Measurements from ENCODE around the gene TMEM207. TPM values are rescaled to one million over a fixed set of nuclear protein-coding genes. Genes with fewer than 3 reads are reported as not detected.

TMEM207 gene
- total and polyA plus RNA-seq, 2 of the 4 experiments (the other 2 are of a cell fraction): not detected

DNA sequence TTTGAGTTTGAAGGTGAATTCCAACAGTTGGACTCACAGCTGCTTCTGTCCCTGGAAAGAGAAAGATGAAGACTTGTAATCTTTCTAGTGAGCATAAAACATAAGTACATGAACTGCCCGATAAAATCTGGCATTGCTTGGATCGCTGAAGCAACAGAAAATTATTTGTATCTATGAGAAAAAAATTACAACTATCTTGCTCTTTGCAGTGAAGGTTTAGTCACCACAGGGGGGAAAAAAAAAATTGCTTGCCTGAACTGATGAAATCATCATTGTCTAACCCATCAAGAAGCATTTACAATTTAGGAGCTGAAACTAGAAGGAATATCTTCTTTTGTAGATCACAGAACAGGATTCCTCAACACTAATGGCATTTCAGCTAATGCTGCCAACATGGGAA lies 20.0 kb downstream of the TMEM207 start:
- Histone ChIP-seq H2AFZ (replicated peaks; ENCODE audit: low read length, poor library complexity) (no peak overlapping the region), H3K9ac (ENCODE audit: low read depth, low read length) (no peak overlapping the region), H4K91ac (ENCODE audit: insufficient read depth, low read depth, low read length) (no peak overlapping the region), H3K18ac (ENCODE audit: low read depth, low read length) (no peak overlapping the region; the same call in 1 of the 2 replicates), H3K36me3 (ENCODE audit: control insufficient read depth, insufficient read depth, low read length) (no peaks in the 10 kb centered on the region), H3K14ac (replicated peaks; ENCODE audit: low read depth, low read length) (no peak overlapping the region), H3K9me1 (ENCODE audit: insufficient read depth, low read length) (no peaks in the 10 kb centered on the region), H4K20me1 (ENCODE audit: insufficient read depth, low read length) (no peaks in the 10 kb centered on the region), H2BK15ac (ENCODE audit: low read depth, low read length) (no peak overlapping the region), H2AK9ac (replicated peaks; ENCODE audit: low read depth, low read length, poor library complexity) (no peak overlapping the region), H4K5ac (ENCODE audit: low read depth, low read length) (no peak overlapping the region), H3K9me3 (ENCODE audit: control insufficient read depth, insufficient read depth, low read length) (peaks cover 3% of the 10 kb centered on the region), H3K27ac (ENCODE audit: insufficient read depth, low read length) (no peak overlapping the region), H3K79me1 (ENCODE audit: low read depth in 1 of 2, low read length in 2 of 2) (no peaks in the 10 kb centered on the region), H3K4ac (ENCODE audit: low read depth, low read length) (no peak overlapping the region), H3K4me1 (ENCODE audit: control insufficient read depth, insufficient read depth, low read length) (no peaks in the 10 kb centered on the region), H2AK5ac (ENCODE audit: low read depth, low read length) (no peak overlapping the region), H3K27me3 (ENCODE audit: control insufficient read depth, insufficient read depth, low read length) (no peaks in the 10 kb centered on the region), H2BK20ac (ENCODE audit: low read depth, low read length) (no peak overlapping the region), H2BK5ac (ENCODE audit: low read depth, low read length, poor library complexity, severe bottlenecking) (no peak overlapping the region), H3K56ac (ENCODE audit: extremely low read depth, insufficient read depth, low read length) (no peak overlapping the region), H3K4me2 (ENCODE audit: low read depth, low read length) (no peak overlapping the region), H3K4me3 (ENCODE audit: insufficient read depth, low read depth, low read length) (no peak overlapping the region), H3K23ac (ENCODE audit: low read depth, low read length) (no peak overlapping the region), H2BK120ac (ENCODE audit: low read depth, low read length) (no peak overlapping the region), H4K8ac (ENCODE audit: low read depth in 2 of 2, low read length in 2 of 2) (no peak overlapping the region)
- in situ Hi-C loops (cut with MboI; ENCODE audit: low sequenced_read_pairs) (loop anchor here (5.0 to 10.0 kb wide), 2 partner anchors 207 to 465 kb away; no protein-coding TSS in a partner anchor), intact Hi-C loops (cut with micrococcal nuclease) (no loop called here), dilution Hi-C loops (cut with HindIII; ENCODE audit: low sequenced_read_pairs, unreplicated experiment) (no loop called here)
- TF ChIP-seq, protein P1, sequence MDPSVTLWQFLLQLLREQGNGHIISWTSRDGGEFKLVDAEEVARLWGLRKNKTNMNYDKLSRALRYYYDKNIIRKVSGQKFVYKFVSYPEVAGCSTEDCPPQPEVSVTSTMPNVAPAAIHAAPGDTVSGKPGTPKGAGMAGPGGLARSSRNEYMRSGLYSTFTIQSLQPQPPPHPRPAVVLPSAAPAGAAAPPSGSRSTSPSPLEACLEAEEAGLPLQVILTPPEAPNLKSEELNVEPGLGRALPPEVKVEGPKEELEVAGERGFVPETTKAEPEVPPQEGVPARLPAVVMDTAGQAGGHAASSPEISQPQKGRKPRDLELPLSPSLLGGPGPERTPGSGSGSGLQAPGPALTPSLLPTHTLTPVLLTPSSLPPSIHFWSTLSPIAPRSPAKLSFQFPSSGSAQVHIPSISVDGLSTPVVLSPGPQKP (IDR thresholded peaks at IDR 0.05; ENCODE audit: borderline replicate concordance, low read depth, low read length): no peak
- TF ChIP-seq FOS (IDR thresholded peaks at IDR 0.05; ENCODE audit: low read depth, low read length): no peak
- no peak for TF ChIP-seq BHLHE40 (IDR thresholded peaks at IDR 0.05; ENCODE audit: low read depth, low read length)
- TF ChIP-seq RAD21 (IDR thresholded peaks at IDR 0.05; ENCODE audit: low read length): no peak
- TF ChIP-seq, protein P2, sequence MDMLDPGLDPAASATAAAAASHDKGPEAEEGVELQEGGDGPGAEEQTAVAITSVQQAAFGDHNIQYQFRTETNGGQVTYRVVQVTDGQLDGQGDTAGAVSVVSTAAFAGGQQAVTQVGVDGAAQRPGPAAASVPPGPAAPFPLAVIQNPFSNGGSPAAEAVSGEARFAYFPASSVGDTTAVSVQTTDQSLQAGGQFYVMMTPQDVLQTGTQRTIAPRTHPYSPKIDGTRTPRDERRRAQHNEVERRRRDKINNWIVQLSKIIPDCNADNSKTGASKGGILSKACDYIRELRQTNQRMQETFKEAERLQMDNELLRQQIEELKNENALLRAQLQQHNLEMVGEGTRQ (IDR thresholded peaks at IDR 0.05; ENCODE audit: low read depth, low read length): no peak
- TF ChIP-seq CHD1 (IDR thresholded peaks at IDR 0.05; ENCODE audit: low read depth, low read length): no peak
- DNase-seq (peak; percentile 59), ATAC-seq (ENCODE audit: low read depth) (peak; percentile 35; the same call in 1 of the 2 replicates)
- BruUV-seq (replicated peaks): no TSS peak
- ChIA-PET POLR2A (ENCODE audit: unreplicated experiment) (no interaction called here), CTCF (interaction anchor here (1.0 to 1.2 kb wide), 2 partner anchors 205 to 468 kb away, joined by 3 read pairs; no protein-coding TSS in a partner anchor)
- no CpG with 5 or more reads among the region's 2 CpGs for WGBS, 2 experiments (ENCODE audit: extremely low coverage in 2 of 2, insufficient read length in 1 of 2)
